MCF 10A (cell line): ENCODE data around the gene SEH1L. TPM values are rescaled to one million over a fixed set of nuclear protein-coding genes. Genes with fewer than 3 reads are reported as not detected.

ENCODE experiments used
- BruUV-seq: library from RNA; stranded (reverse); fragments of 400-500 nt; replicated peaks from 2 replicates; lab custom pipeline; 2021; lab: Mats Ljungman, UMichigan
- CTCF ChIA-PET: fragments of 300-600 bp; sonication (Branson Sonifier 250); formaldehyde crosslinking; extraction: SDS; loops from one replicate; lab custom pipeline; 2021; ENCODE audit warnings: antibody characterized with exemption, inconsistent platforms; lab: Yijun Ruan, JAX
- POLR2A ChIA-PET: fragments of 300-600, 350-650 bp; sonication (Branson Sonifier 250); formaldehyde crosslinking; extraction: SDS; loops from one replicate; lab custom pipeline; 2020; ENCODE audit warnings: antibody characterized with exemption, inconsistent platforms; lab: Yijun Ruan, JAX
- DNase-seq: peaks from one replicate; pipeline ENCODE4 v3.0.0-alpha.2; 2018; ENCODE audit not compliant: unreplicated experiment
- H3K27ac Mint-ChIP-seq: one replicate; pipeline ENCODE4 v1.8.0; 2022; ENCODE audit warnings: mild to moderate bottlenecking, low read depth, mixed read lengths; ENCODE audit not compliant: unreplicated experiment
- H3K27me3 Mint-ChIP-seq: one replicate; pipeline ENCODE4 v1.8.0; 2022; ENCODE audit warnings: mixed read lengths; ENCODE audit not compliant: insufficient read depth, unreplicated experiment
- H3K36me3 Mint-ChIP-seq: one replicate; pipeline ENCODE4 v1.8.0; 2022; ENCODE audit warnings: mild to moderate bottlenecking, moderate library complexity, mixed read lengths; ENCODE audit not compliant: insufficient read depth, unreplicated experiment
- H3K4me1 Mint-ChIP-seq: one replicate; pipeline ENCODE4 v1.8.0; 2022; ENCODE audit warnings: mixed read lengths; ENCODE audit not compliant: insufficient read depth, unreplicated experiment
- H3K4me3 Mint-ChIP-seq: one replicate; pipeline ENCODE4 v1.8.0; 2022; ENCODE audit warnings: mild to moderate bottlenecking, moderate library complexity, mixed read lengths; ENCODE audit not compliant: unreplicated experiment
- H3K9me3 Mint-ChIP-seq: one replicate; pipeline ENCODE4 v1.8.0; 2022; ENCODE audit warnings: mixed read lengths; ENCODE audit not compliant: unreplicated experiment
- CTCF ChIP-seq: fragments of 200-600 bp; IDR thresholded peaks from one replicate; pipeline ENCODE4 v1.8.0; 2022; ENCODE audit warnings: antibody characterized with exemption, mild to moderate bottlenecking; ENCODE audit not compliant: unreplicated experiment
- intact Hi-C: fragments of 100-400 bp; cut with micrococcal nuclease; formaldehyde crosslinking; loops from 2 replicates; pipeline ENCODE4 v1.14.1; 2022
- total RNA-seq: library from RNA; stranded (reverse); gene quantifications from 2 replicates; pipeline ENCODE4 v1.2.3, GENCODE V29; 2022

SEH1L gene
- total RNA-seq, 1 experiment from 2014 or later: 139 TPM

GRCh38 chr18:12943215-12943614 is 4.6 kb upstream of the SEH1L start:
- H3K27ac Mint-ChIP-seq: no peak overlapping the region
- H3K36me3 Mint-ChIP-seq: peaks cover 4% of the 10 kb centered on the region
- no peaks in the 10 kb centered on the region for H3K27me3 Mint-ChIP-seq
- no peak for DNase-seq
- no peak for TF ChIP-seq CTCF
- CTCF ChIA-PET: interaction anchor here (1.5 to 4.0 kb wide), 2 partner anchors 9 to 200 kb away, joined by 7 to 34 read pairs; no protein-coding TSS in a partner anchor
- intact Hi-C loops: no loop called here
- POLR2A ChIA-PET: interaction anchor here (1.3 kb wide), 1 partner anchor 40 kb away, joined by 5 read pairs; no protein-coding TSS in a partner anchor
- H3K4me1 Mint-ChIP-seq: peaks cover 14% of the 10 kb centered on the region
- BruUV-seq: no TSS peak
- no peaks in the 10 kb centered on the region for H3K9me3 Mint-ChIP-seq
- H3K4me3 Mint-ChIP-seq: no peak overlapping the region

- peaks cover 14% of the 10 kb centered on the region for H3K4me1 Mint-ChIP-seq
- POLR2A ChIA-PET: interaction anchor here (1.0 to 2.4 kb wide), 3 partner anchors 18 to 242 kb away, joined by 3 to 9 read pairs (median 5); partner anchors contain the start of genes CEP76 and PSMG2
- H3K4me3 Mint-ChIP-seq: no peak overlapping the region
- no peaks in the 10 kb centered on the region for H3K27me3 Mint-ChIP-seq
- TF ChIP-seq CTCF: no peak
- peak; percentile 36 for DNase-seq
- CTCF ChIA-PET: interaction anchor here (0.6 to 4.0 kb wide), 5 partner anchors 9 to 201 kb away, joined by 3 to 34 read pairs (median 5); no protein-coding TSS in a partner anchor
- no peak overlapping the region for H3K27ac Mint-ChIP-seq
- no TSS peak for BruUV-seq
- no peaks in the 10 kb centered on the region for H3K9me3 Mint-ChIP-seq
- H3K36me3 Mint-ChIP-seq: peaks cover 13% of the 10 kb centered on the region
- intact Hi-C loops: no loop called here
These were observed 3.1 kb upstream of the SEH1L start for GRCh38 chr18:12944709-12945108.

GRCh38 chr18:12946549-12947284 is 1.1 kb upstream of the SEH1L start:
- no TSS peak for BruUV-seq
- Mint-ChIP-seq H3K27me3 (no peaks in the 10 kb centered on the region), H3K4me3 (peak overlapping the region; percentile 96), H3K9me3 (no peaks in the 10 kb centered on the region), H3K4me1 (peaks cover 14% of the 10 kb centered on the region), H3K27ac (peak overlapping the region; percentile 98), H3K36me3 (peaks cover 21% of the 10 kb centered on the region)
- peak; percentile 69 for DNase-seq
- ChIA-PET CTCF (interaction anchor here (0.6 kb wide), 2 partner anchors 671 to 1087 kb away, joined by 3 to 4 read pairs; no protein-coding TSS in a partner anchor), POLR2A (interaction anchor here (0.6 to 4.2 kb wide), 18 partner anchors 25 to 779 kb away, joined by 3 to 33 read pairs (median 3); partner anchors contain the start of genes CEP192, CEP76, FAM210A and PSMG2)
- intact Hi-C loops: no loop called here
- no peak for TF ChIP-seq CTCF
